WTC11 (cell line): ENCODE results near the gene SMKR1. TPM values are rescaled to one million over a fixed set of nuclear protein-coding genes. Genes with fewer than 3 reads are reported as not detected.

Experiments
- ATAC-seq: fragments of 200-7000 bp; cut with Tn5 transposase; 2 replicates; pipeline ENCODE4 v1.10.0; 2021; ENCODE audit warnings: mild to moderate bottlenecking, moderate library complexity
- CTCF ChIA-PET: fragments of 300-600 bp; sonication (Branson Sonifier 250); formaldehyde crosslinking; loops from one replicate; lab custom pipeline; 2021; ENCODE audit warnings: antibody characterized with exemption; lab: Charles Lee
- POLR2A ChIA-PET: fragments of 350-600 bp; sonication (Branson Sonifier 250); formaldehyde crosslinking; loops from one replicate; lab custom pipeline; 2021; ENCODE audit warnings: antibody characterized with exemption; lab: Charles Lee
- DNase-seq: peaks from one replicate; pipeline ENCODE4 v3.0.0; 2021; ENCODE audit warnings: low spot score
- H3K27ac Mint-ChIP-seq: 2 replicates; pipeline ENCODE4 v1.8.0; 2021; ENCODE audit warnings: mixed read lengths
- H3K27me3 Mint-ChIP-seq: 2 replicates; pipeline ENCODE4 v1.8.0; 2021; ENCODE audit warnings: low read depth, mild to moderate bottlenecking, moderate library complexity, mixed read lengths
- H3K36me3 Mint-ChIP-seq: 2 replicates; pipeline ENCODE4 v1.8.0; 2021; ENCODE audit warnings: mixed read lengths
- H3K4me1 Mint-ChIP-seq: 2 replicates; pipeline ENCODE4 v1.8.0; 2022; ENCODE audit warnings: mixed read lengths
- H3K4me3 Mint-ChIP-seq: 2 replicates; pipeline ENCODE4 v1.8.0; 2021; ENCODE audit warnings: mild to moderate bottlenecking, moderate library complexity, mixed read lengths
- H3K9me3 Mint-ChIP-seq: 2 replicates; pipeline ENCODE4 v1.8.0; 2021; ENCODE audit warnings: mixed read lengths
- AFF4 ChIP-seq: sonication (generic); formaldehyde crosslinking; IDR thresholded peaks from 2 replicates; pipeline ENCODE4 v1.8.1; 2023; ENCODE audit warnings: mild to moderate bottlenecking, missing genetic modification reagents, borderline replicate concordance
- ARID4B ChIP-seq: sonication (generic); formaldehyde crosslinking; IDR thresholded peaks from 2 replicates; pipeline ENCODE4 v1.8.0; 2023; ENCODE audit warnings: missing genetic modification reagents, mild to moderate bottlenecking, borderline replicate concordance
- ATF1 ChIP-seq: sonication (generic); formaldehyde crosslinking; IDR thresholded peaks from 2 replicates; pipeline ENCODE4 v1.8.1; 2023; ENCODE audit warnings: mild to moderate bottlenecking, moderate library complexity, missing genetic modification reagents
- ATF6 ChIP-seq: sonication (generic); formaldehyde crosslinking; IDR thresholded peaks from 2 replicates; pipeline ENCODE4 v1.8.1; 2023; ENCODE audit warnings: mild to moderate bottlenecking, missing genetic modification reagents
- CBFB ChIP-seq: sonication (generic); formaldehyde crosslinking; IDR thresholded peaks from 2 replicates; pipeline ENCODE4 v1.8.1; 2022; ENCODE audit warnings: mild to moderate bottlenecking, low read depth, missing genetic modification reagents
- CDX4 ChIP-seq: fragments of 250-450 bp; sonication (Bioruptor Pico); IDR thresholded peaks from 2 replicates; pipeline ENCODE4 v1.9.0; 2021; ENCODE audit warnings: moderate library complexity, mild to moderate bottlenecking, inconsistent platforms, borderline replicate concordance
- ELF4 ChIP-seq: sonication (generic); formaldehyde crosslinking; IDR thresholded peaks from 2 replicates; pipeline ENCODE4 v1.8.1; 2022; ENCODE audit warnings: low read depth, mild to moderate bottlenecking, moderate library complexity, missing genetic modification reagents
- FOXK1 ChIP-seq: sonication (generic); formaldehyde crosslinking; IDR thresholded peaks from 2 replicates; pipeline ENCODE4 v1.8.0; 2022; ENCODE audit warnings: mild to moderate bottlenecking, moderate library complexity, missing genetic modification reagents
- FOXP1 ChIP-seq: sonication (generic); formaldehyde crosslinking; IDR thresholded peaks from 2 replicates; pipeline ENCODE4 v1.8.0; 2022; ENCODE audit warnings: missing genetic modification reagents, mild to moderate bottlenecking, moderate library complexity, borderline replicate concordance
- GRHL2 ChIP-seq: fragments of 250-450 bp; sonication (Bioruptor Pico); IDR thresholded peaks from 2 replicates; pipeline ENCODE4 v1.8.0; 2022; ENCODE audit warnings: mild to moderate bottlenecking, moderate library complexity; ENCODE audit not compliant: insufficient replicate concordance, severe bottlenecking
- HMGA2 ChIP-seq: fragments of 250-450 bp; sonication (Bioruptor Pico); IDR thresholded peaks from 2 replicates; pipeline ENCODE4 v1.4.0; 2021; ENCODE audit warnings: mild to moderate bottlenecking, moderate library complexity
- PRDM15 ChIP-seq: sonication (generic); formaldehyde crosslinking; IDR thresholded peaks from 2 replicates; pipeline ENCODE4 v1.8.0; 2022; ENCODE audit warnings: missing genetic modification reagents
- PREB ChIP-seq: sonication (generic); formaldehyde crosslinking; IDR thresholded peaks from 2 replicates; pipeline ENCODE4 v1.8.1; 2022; ENCODE audit warnings: mild to moderate bottlenecking, missing genetic modification reagents, moderate library complexity, borderline replicate concordance
- RELA ChIP-seq: sonication (generic); formaldehyde crosslinking; IDR thresholded peaks from 2 replicates; pipeline ENCODE4 v1.8.1; 2022; ENCODE audit warnings: missing genetic modification reagents, mild to moderate bottlenecking, borderline replicate concordance
- ZNF121 ChIP-seq: sonication (generic); formaldehyde crosslinking; IDR thresholded peaks from 2 replicates; pipeline ENCODE4 v1.8.0; 2023; ENCODE audit warnings: missing genetic modification reagents
- ZNF281 ChIP-seq: sonication (generic); formaldehyde crosslinking; IDR thresholded peaks from 2 replicates; pipeline ENCODE4 v1.8.0; 2023; ENCODE audit warnings: mild to moderate bottlenecking, missing genetic modification reagents
- ZNF423 ChIP-seq: fragments of 250-450 bp; sonication (Bioruptor Pico); IDR thresholded peaks from 2 replicates; pipeline ENCODE4 v2.1.2; 2022; ENCODE audit warnings: mild to moderate bottlenecking, moderate library complexity
- total RNA-seq: library from RNA; stranded (reverse); gene quantifications from 3 replicates; pipeline ENCODE4 v1.2.3, GENCODE V29; 2021

Gene SMKR1
- total RNA-seq, 1 experiment from 2014 or later, result 0.50 TPM

- POLR2A ChIA-PET, result no interaction called here
- no peaks in the 10 kb centered on the region for H3K36me3 Mint-ChIP-seq
- CTCF ChIA-PET, result interaction anchor here (0.7 to 2.4 kb wide), 13 partner anchors 8 to 331 kb away, joined by 3 to 7 read pairs (median 3); partner anchors contain the start of gene SMKR1
- DNase-seq (no peak), ATAC-seq (no peak)
- TF ChIP-seq ELF4 (CRISPR knock-in tag) (no peak), FOXP1 (CRISPR knock-in tag) (no peak), HMGA2 (CRISPR knock-in tag) (no peak), PREB (CRISPR knock-in tag) (no peak), ATF1 (CRISPR knock-in tag) (no peak), PRDM15 (CRISPR knock-in tag) (no peak), ZNF281 (CRISPR knock-in tag) (no peak), GRHL2 (no peak), RELA (no peak), FOXK1 (CRISPR knock-in tag) (no peak), ATF6 (CRISPR knock-in tag) (no peak), CDX4 (no peak), ZNF423 (no peak), ARID4B (CRISPR knock-in tag) (no peak), AFF4 (CRISPR knock-in tag) (no peak), CBFB (CRISPR knock-in tag) (no peak), ZNF121 (CRISPR knock-in tag) (no peak)
- H3K9me3 Mint-ChIP-seq, result no peaks in the 10 kb centered on the region
- H3K27ac Mint-ChIP-seq, result no peak overlapping the region
- no peak overlapping the region for H3K4me3 Mint-ChIP-seq
- no peaks in the 10 kb centered on the region for H3K4me1 Mint-ChIP-seq
- H3K27me3 Mint-ChIP-seq, result peaks cover 3% of the 10 kb centered on the region; the same call in 1 of the 2 replicates
Observed at GRCh38 chr7:129494041-129494440, 8.3 kb upstream of the SMKR1 start.
